Left colon (tissue), 2 donors: ENCODE data around the gene NPSR1. TPM values are rescaled to one million over a fixed set of nuclear protein-coding genes. Genes with fewer than 3 reads are reported as not detected.
"Not testable (repeated sequence)": the region's sequence is repeated elsewhere in the genome, so short reads cannot be mapped to it uniquely, and the experiment has no call there.

Experiments used
- ATAC-seq: fragments of 200-7000 bp; cut with Tn5 transposase; one replicate; pipeline ENCODE4 v1.9.1; 2020; ENCODE audit warnings: mild to moderate bottlenecking, moderate library complexity
- DNase-seq, 2 donors: peaks; one replicate each; pipeline ENCODE4 v3.0.0-alpha.2; 2020
- intact Hi-C, 2 donors: fragments of 100-400 bp; cut with DNase I in 1 of 2; cut with micrococcal nuclease in 1 of 2; formaldehyde crosslinking; loops; one replicate each; pipeline versions ENCODE4 v1.11.2 to v1.14.0; 2022; cut with DNase I, micrococcal nuclease
- total RNA-seq, 2 donors: library from RNA; stranded (reverse); fragmentation: NEBNext Ultra II Directional; extraction: Animal tissue kit (Norgen Biotek cat#: 25700); gene quantifications; one replicate each; pipeline ENCODE4 v1.2.1, GENCODE V29; 2021
- donor health status: DM: no; HTN: no; CAD: no.
- donor health status: DM: yes; HTN: yes; CAD: no.

The NPSR1 gene
- total RNA-seq, 2 donors from 2014 or later, result 1.2 TPM; not detected in 1

- ATAC-seq (no peak), DNase-seq (no peak)
- intact Hi-C loops, result no loop called here
Observed at GRCh38 chr7:34848670-34849069, 190.7 kb downstream of the NPSR1 start.

GRCh38 chr7:34849163-34849960 is 191.3 kb downstream of the NPSR1 start:
- intact Hi-C loops, result no loop called here
- ATAC-seq (no peak), DNase-seq (no peak)

- no peak for ATAC-seq
- intact Hi-C loops, result no loop called here
Observed at GRCh38 chr7:34849986-34850385, 192.0 kb downstream of the NPSR1 start.

GRCh38 chr7:34850681-34851080 is 192.7 kb downstream of the NPSR1 start:
- no peak for ATAC-seq
- no peak for DNase-seq
- intact Hi-C loops, result no loop called here

More at GRCh38 chr7:34849986-34850385, 192.0 kb downstream of the NPSR1 start:
- no peak for DNase-seq

GRCh38 chr7:34851431-34851830 is 193.4 kb downstream of the NPSR1 start:
- ATAC-seq (no peak), DNase-seq (no peak)
- intact Hi-C loops, result no loop called here

GRCh38 chr7:34858444-34858843 is 200.4 kb downstream of the NPSR1 start:
- ATAC-seq, DNase-seq, intact Hi-C loops: not testable (repeated sequence)

GRCh38 chr7:34859281-34859680 is 201.3 kb downstream of the NPSR1 start:
- ATAC-seq, intact Hi-C loops, DNase-seq: not testable (repeated sequence)

GRCh38 chr7:34866222-34866621 is 208.2 kb downstream of the NPSR1 start:
- intact Hi-C loops, DNase-seq, ATAC-seq: not testable (repeated sequence)

- ATAC-seq, DNase-seq, intact Hi-C loops: not testable (repeated sequence)
Observed at GRCh38 chr7:34867341-34867740, 209.3 kb downstream of the NPSR1 start.

- DNase-seq, intact Hi-C loops, ATAC-seq: not testable (repeated sequence)
Observed at GRCh38 chr7:34868602-34869001, 210.6 kb downstream of the NPSR1 start.

- DNase-seq (no peak), ATAC-seq (no peak)
- intact Hi-C loops, result no loop called here
Observed at GRCh38 chr7:34869057-34869456, 211.0 kb downstream of the NPSR1 start.

GRCh38 chr7:34870041-34870440 is 212.0 kb downstream of the NPSR1 start:
- DNase-seq, ATAC-seq, intact Hi-C loops: not testable (repeated sequence)

- ATAC-seq, intact Hi-C loops, DNase-seq: not testable (repeated sequence)
Observed at GRCh38 chr7:34874329-34874728, 216.3 kb downstream of the NPSR1 start.

GRCh38 chr7:34875481-34875880 is 217.5 kb downstream of the NPSR1 start:
- no peak for DNase-seq
- intact Hi-C loops, result no loop called here
- ATAC-seq, result no peak

- ATAC-seq, intact Hi-C loops: not testable (repeated sequence)
Observed at GRCh38 chr7:34878944-34879735, 221.1 kb downstream of the NPSR1 start.

GRCh38 chr7:34879871-34880270 is 221.9 kb downstream of the NPSR1 start:
- intact Hi-C loops, result no loop called here
- DNase-seq (no peak), ATAC-seq (no peak)

More at GRCh38 chr7:34878944-34879735, 221.1 kb downstream of the NPSR1 start:
- DNase-seq, result not testable (repeated sequence)

- intact Hi-C loops, ATAC-seq, DNase-seq: not testable (repeated sequence)
Observed at GRCh38 chr7:34883855-34884254, 225.8 kb downstream of the NPSR1 start.

GRCh38 chr7:34886856-34887255 is 228.8 kb downstream of the NPSR1 start:
- DNase-seq, result no peak
- ATAC-seq, result peak; percentile 72
- intact Hi-C loops, result no loop called here

GRCh38 chr7:34889951-34890350 is 231.9 kb downstream of the NPSR1 start:
- no peak for ATAC-seq
- intact Hi-C loops, result no loop called here
- no peak for DNase-seq

GRCh38 chr7:34895202-34895601 is 237.2 kb downstream of the NPSR1 start:
- intact Hi-C loops, result no loop called here
- no peak for ATAC-seq
- DNase-seq, result no peak
